Panc1 (cell line): Measurements from ENCODE around the gene TUBA1C. TPM values are rescaled to one million over a fixed set of nuclear protein-coding genes. Genes with fewer than 3 reads are reported as not detected.

Experiments used
- ATAC-seq: fragments of 200-7000 bp; cut with Tn5 transposase; 2 replicates; pipeline ENCODE4 v1.9.1; 2020; ENCODE audit warnings: mild to moderate bottlenecking, moderate library complexity
- BruUV-seq: library from RNA; stranded (reverse); fragments of 400-500 nt; replicated peaks from 2 replicates; lab custom pipeline; 2021; lab: Mats Ljungman, UMichigan
- CTCF ChIA-PET: fragments of 300-600 bp; sonication (Branson Sonifier 250); formaldehyde crosslinking; loops from one replicate; lab custom pipeline; 2022; ENCODE audit warnings: antibody characterized with exemption; lab: Charles Lee
- POLR2A ChIA-PET: fragments of 300-600 bp; sonication (Branson Sonifier 250); formaldehyde crosslinking; loops from one replicate; lab custom pipeline; 2022; ENCODE audit warnings: antibody characterized with exemption; lab: Charles Lee
- DNase-seq: peaks from one replicate; pipeline ENCODE4 v3.0.0-alpha.2; 2010; ENCODE audit warnings: low read depth, low spot score
- H3K27ac ChIP-seq: 2 replicates; pipeline ENCODE4 v1.5.1; 2011; ENCODE audit warnings: mild to moderate bottlenecking, low read length, inconsistent platforms
- H3K27me3 ChIP-seq: fragments of 200-500 bp; sonication (Bioruptor generic); 2 replicates; pipeline ENCODE4 v1.6.0; 2014; ENCODE audit warnings: low read length, inconsistent platforms; ENCODE audit not compliant: control insufficient read depth, insufficient read depth
- H3K36me3 ChIP-seq: fragments of 200-500 bp; sonication (Bioruptor generic); 2 replicates; pipeline ENCODE4 v1.5.1; 2014; ENCODE audit warnings: inconsistent platforms, mild to moderate bottlenecking, low read length, moderate library complexity; ENCODE audit not compliant: control insufficient read depth, insufficient read depth
- H3K4me1 ChIP-seq: 2 replicates; pipeline ENCODE4 v1.5.1; 2011; ENCODE audit warnings: inconsistent platforms, mild to moderate bottlenecking, low read length, moderate library complexity; ENCODE audit not compliant: control insufficient read depth, insufficient read depth
- H3K4me3 ChIP-seq, 2 experiments: 2 replicates each; pipeline ENCODE4 v1.5.1; 2011 to 2012; ENCODE audit warnings: low read depth in 2 of 2, low read length in 2 of 2, mild to moderate bottlenecking in 2 of 2, inconsistent platforms in 1 of 2, moderate library complexity in 1 of 2
- H3K9me3 ChIP-seq: fragments of 200-500 bp; sonication (Bioruptor generic); 2 replicates; pipeline ENCODE4 v1.5.1; 2014; ENCODE audit warnings: low read depth, mild to moderate bottlenecking, inconsistent platforms, low read length, moderate library complexity; ENCODE audit not compliant: control insufficient read depth, insufficient read depth
- POLR2AphosphoS5 ChIP-seq: IDR thresholded peaks from 2 replicates; pipeline ENCODE4 v1.6.1; 2012; ENCODE audit warnings: mild to moderate bottlenecking, low read depth, low read length, moderate library complexity
- SIN3A ChIP-seq: IDR thresholded peaks from 2 replicates; pipeline ENCODE4 v1.6.1; 2012; ENCODE audit warnings: low read depth, mild to moderate bottlenecking, low read length, moderate library complexity, borderline replicate concordance; ENCODE audit not compliant: insufficient read depth
- TCF7L2 ChIP-seq: IDR thresholded peaks from 2 replicates; pipeline ENCODE4 v1.6.1; 2011; ENCODE audit warnings: mild to moderate bottlenecking, low read depth, low read length, inconsistent platforms
- in situ Hi-C: cut with HindIII; loops from 2 replicates; pipeline ENCODE4 v1.10.0; 2016; ENCODE audit warnings: low sequenced_read_pairs, low pct_unique_long_range_greater_than_20kb
- intact Hi-C: fragments of 100-400 bp; cut with micrococcal nuclease; formaldehyde crosslinking; loops from one replicate; pipeline ENCODE4 v1.10.0; 2022; ENCODE audit not compliant: unreplicated experiment
- total RNA-seq: library from RNA; stranded (reverse); gene quantifications from one replicate; pipeline ENCODE4 v1.2.1, GENCODE V29; 2021; ENCODE audit not compliant: unreplicated experiment
- TF ChIP-seq, protein P1 (sequence below): fragments of 450-650 bp; IDR thresholded peaks from 2 replicates; pipeline ENCODE4 v1.5.1; 2017; ENCODE audit warnings: mild to moderate bottlenecking
- TF ChIP-seq, protein P2 (sequence below), 2 experiments: IDR thresholded peaks; 2 replicates each; pipeline ENCODE4 v1.6.1; 2011 to 2012; ENCODE audit warnings: low read depth in 2 of 2, control low read depth in 1 of 2, low read length in 1 of 2, mild to moderate bottlenecking in 1 of 2, moderate library complexity in 1 of 2; ENCODE audit not compliant: insufficient read depth in 1 of 2

Gene TUBA1C
- total RNA-seq, 1 experiment from 2014 or later, result 524 TPM

DNA sequence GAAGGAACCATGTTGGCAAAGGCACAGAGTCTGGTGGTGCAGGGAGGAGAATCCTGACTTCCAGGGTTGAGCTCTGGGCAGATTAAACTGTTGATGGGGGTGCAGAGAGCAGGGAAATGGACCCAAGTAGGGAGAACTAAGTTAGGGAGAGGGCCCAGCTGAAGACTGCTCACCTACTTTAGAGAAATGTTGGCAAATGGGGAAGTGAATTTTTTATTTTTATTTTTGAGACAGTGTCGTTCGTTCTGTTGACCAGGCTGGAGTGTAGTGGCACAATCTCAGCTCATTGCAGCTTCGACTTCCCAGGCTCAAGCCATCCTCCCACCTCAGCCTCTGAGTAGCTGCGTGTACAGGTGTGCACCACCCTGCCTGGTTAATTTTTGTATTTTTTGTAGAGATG, 43.9 kb upstream of the TUBA1C start:
- TF ChIP-seq SIN3A, result no peak
- ChIA-PET POLR2A (no interaction called here), CTCF (no interaction called here)
- no peaks in the 10 kb centered on the region for H3K36me3 ChIP-seq
- intact Hi-C loops, result no loop called here
- no TSS peak for BruUV-seq
- DNase-seq (no peak), ATAC-seq (no peak)
- H3K27ac ChIP-seq, result no peak overlapping the region
- H3K4me3 ChIP-seq, result no peak overlapping the region
- H3K9me3 ChIP-seq, result no peaks in the 10 kb centered on the region
- in situ Hi-C loops, result no loop called here
- no peaks in the 10 kb centered on the region for H3K4me1 ChIP-seq
- H3K27me3 ChIP-seq, result no peaks in the 10 kb centered on the region

DNA sequence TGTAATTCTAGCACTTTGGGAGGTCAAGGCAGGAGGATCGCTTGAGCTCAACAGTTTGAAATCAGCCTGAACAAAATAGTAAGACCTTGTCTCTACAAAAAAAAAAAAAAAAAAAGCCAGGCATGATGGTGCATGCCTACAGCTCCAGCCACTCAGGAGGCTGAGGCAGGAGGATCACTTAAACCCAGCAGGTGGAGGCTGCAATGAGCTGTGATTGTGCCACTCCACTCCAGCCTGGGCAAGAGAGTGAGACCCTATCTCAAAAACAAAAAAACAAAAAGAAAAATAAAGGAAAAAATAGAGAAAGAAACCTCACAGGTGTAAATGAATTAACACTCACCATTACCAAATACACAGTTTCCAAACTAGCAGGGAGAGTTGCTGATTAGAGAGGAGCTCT, 41.8 kb upstream of the TUBA1C start:
- DNase-seq (no peak), ATAC-seq (no peak)
- H3K4me3 ChIP-seq, result no peak overlapping the region
- in situ Hi-C loops, result no loop called here
- BruUV-seq, result no TSS peak
- CTCF ChIA-PET, result interaction anchor here (0.6 kb wide), 1 partner anchor 17 kb away, joined by 6 read pairs; no protein-coding TSS in a partner anchor
- H3K9me3 ChIP-seq, result no peaks in the 10 kb centered on the region
- no peaks in the 10 kb centered on the region for H3K4me1 ChIP-seq
- H3K27me3 ChIP-seq, result no peaks in the 10 kb centered on the region
- no peak overlapping the region for H3K27ac ChIP-seq
- H3K36me3 ChIP-seq, result no peaks in the 10 kb centered on the region
- intact Hi-C loops, result no loop called here
- POLR2A ChIA-PET, result interaction anchor here (0.5 to 0.6 kb wide), 2 partner anchors 10 to 400 kb away, joined by 4 to 5 read pairs; partner anchors contain the start of gene PRPF40B
- TF ChIP-seq POLR2AphosphoS5, result no peak
- TF ChIP-seq, protein P1, sequence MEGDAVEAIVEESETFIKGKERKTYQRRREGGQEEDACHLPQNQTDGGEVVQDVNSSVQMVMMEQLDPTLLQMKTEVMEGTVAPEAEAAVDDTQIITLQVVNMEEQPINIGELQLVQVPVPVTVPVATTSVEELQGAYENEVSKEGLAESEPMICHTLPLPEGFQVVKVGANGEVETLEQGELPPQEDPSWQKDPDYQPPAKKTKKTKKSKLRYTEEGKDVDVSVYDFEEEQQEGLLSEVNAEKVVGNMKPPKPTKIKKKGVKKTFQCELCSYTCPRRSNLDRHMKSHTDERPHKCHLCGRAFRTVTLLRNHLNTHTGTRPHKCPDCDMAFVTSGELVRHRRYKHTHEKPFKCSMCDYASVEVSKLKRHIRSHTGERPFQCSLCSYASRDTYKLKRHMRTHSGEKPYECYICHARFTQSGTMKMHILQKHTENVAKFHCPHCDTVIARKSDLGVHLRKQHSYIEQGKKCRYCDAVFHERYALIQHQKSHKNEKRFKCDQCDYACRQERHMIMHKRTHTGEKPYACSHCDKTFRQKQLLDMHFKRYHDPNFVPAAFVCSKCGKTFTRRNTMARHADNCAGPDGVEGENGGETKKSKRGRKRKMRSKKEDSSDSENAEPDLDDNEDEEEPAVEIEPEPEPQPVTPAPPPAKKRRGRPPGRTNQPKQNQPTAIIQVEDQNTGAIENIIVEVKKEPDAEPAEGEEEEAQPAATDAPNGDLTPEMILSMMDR, result no peak
- TF ChIP-seq TCF7L2, result no peak
- TF ChIP-seq, protein P2, sequence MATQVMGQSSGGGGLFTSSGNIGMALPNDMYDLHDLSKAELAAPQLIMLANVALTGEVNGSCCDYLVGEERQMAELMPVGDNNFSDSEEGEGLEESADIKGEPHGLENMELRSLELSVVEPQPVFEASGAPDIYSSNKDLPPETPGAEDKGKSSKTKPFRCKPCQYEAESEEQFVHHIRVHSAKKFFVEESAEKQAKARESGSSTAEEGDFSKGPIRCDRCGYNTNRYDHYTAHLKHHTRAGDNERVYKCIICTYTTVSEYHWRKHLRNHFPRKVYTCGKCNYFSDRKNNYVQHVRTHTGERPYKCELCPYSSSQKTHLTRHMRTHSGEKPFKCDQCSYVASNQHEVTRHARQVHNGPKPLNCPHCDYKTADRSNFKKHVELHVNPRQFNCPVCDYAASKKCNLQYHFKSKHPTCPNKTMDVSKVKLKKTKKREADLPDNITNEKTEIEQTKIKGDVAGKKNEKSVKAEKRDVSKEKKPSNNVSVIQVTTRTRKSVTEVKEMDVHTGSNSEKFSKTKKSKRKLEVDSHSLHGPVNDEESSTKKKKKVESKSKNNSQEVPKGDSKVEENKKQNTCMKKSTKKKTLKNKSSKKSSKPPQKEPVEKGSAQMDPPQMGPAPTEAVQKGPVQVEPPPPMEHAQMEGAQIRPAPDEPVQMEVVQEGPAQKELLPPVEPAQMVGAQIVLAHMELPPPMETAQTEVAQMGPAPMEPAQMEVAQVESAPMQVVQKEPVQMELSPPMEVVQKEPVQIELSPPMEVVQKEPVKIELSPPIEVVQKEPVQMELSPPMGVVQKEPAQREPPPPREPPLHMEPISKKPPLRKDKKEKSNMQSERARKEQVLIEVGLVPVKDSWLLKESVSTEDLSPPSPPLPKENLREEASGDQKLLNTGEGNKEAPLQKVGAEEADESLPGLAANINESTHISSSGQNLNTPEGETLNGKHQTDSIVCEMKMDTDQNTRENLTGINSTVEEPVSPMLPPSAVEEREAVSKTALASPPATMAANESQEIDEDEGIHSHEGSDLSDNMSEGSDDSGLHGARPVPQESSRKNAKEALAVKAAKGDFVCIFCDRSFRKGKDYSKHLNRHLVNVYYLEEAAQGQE (IDR thresholded peaks at IDR 0.05; ENCODE audit: insufficient read depth in 1 of 2, low read depth in 2 of 2, low read length in 1 of 2), result no peak
- TF ChIP-seq SIN3A, result no peak

DNA sequence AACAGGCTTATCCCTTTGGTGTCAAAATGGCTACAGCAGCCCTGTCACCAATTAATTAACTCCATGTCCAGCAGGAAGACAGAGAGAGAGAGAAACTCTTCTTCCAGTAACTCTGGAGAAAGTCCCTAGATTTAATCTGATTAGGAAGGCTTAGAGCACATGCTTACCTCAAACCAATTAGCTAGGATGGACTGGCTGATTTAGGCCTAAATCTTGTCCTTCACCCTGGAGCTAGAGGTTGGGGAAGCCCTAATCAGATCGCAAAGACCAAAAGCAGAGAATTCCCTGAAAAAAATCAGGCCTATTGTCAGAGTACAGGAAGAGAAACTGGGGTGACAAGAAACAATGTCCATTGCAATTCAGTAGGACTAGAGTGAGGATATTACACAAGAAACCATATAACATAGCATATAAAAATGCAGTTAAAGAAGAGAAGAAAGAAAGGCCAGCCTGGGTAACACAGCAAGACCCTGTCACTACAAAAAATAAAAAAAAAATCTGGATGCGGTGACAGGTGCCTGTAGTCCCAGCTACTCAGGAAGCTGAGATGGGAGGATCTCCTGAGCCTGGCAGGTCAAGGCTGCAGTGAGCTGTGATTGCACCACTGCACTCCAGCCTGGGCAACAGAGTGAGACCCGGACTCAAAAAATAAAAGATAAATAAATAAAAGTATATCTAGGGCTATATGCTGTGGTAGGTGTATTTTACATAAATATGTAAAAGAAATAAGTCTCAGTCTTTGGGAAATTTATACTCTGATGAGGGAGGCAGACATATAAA, 41.1 kb upstream of the TUBA1C start:
- H3K9me3 ChIP-seq, result no peaks in the 10 kb centered on the region
- no peak overlapping the region for H3K4me3 ChIP-seq
- intact Hi-C loops, result no loop called here
- no peaks in the 10 kb centered on the region for H3K36me3 ChIP-seq
- no peaks in the 10 kb centered on the region for H3K27me3 ChIP-seq
- no peak for DNase-seq
- no peaks in the 10 kb centered on the region for H3K4me1 ChIP-seq
- ATAC-seq, result no peak
- in situ Hi-C loops, result no loop called here
- CTCF ChIA-PET, result no interaction called here
- POLR2A ChIA-PET, result interaction anchor here (0.5 to 0.6 kb wide), 3 partner anchors 9 to 399 kb away, joined by 4 to 9 read pairs (median 5); partner anchors contain the start of gene PRPF40B
- TF ChIP-seq, protein P2 (IDR thresholded peaks at IDR 0.05; ENCODE audit: insufficient read depth in 1 of 2, low read depth in 2 of 2, low read length in 1 of 2), result no peak
- no peak for TF ChIP-seq TCF7L2
- no peak for TF ChIP-seq POLR2AphosphoS5
- TF ChIP-seq, protein P1, result no peak
- TF ChIP-seq SIN3A, result no peak
- no TSS peak for BruUV-seq
- H3K27ac ChIP-seq, result no peak overlapping the region
